ENCODE measurements around the gene ROR1.

- no peak for TF ChIP-seq TP53 (CRISPR knock-in tag; conservative IDR thresholded peaks at IDR 0.05)
- TF ChIP-seq, protein P1, sequence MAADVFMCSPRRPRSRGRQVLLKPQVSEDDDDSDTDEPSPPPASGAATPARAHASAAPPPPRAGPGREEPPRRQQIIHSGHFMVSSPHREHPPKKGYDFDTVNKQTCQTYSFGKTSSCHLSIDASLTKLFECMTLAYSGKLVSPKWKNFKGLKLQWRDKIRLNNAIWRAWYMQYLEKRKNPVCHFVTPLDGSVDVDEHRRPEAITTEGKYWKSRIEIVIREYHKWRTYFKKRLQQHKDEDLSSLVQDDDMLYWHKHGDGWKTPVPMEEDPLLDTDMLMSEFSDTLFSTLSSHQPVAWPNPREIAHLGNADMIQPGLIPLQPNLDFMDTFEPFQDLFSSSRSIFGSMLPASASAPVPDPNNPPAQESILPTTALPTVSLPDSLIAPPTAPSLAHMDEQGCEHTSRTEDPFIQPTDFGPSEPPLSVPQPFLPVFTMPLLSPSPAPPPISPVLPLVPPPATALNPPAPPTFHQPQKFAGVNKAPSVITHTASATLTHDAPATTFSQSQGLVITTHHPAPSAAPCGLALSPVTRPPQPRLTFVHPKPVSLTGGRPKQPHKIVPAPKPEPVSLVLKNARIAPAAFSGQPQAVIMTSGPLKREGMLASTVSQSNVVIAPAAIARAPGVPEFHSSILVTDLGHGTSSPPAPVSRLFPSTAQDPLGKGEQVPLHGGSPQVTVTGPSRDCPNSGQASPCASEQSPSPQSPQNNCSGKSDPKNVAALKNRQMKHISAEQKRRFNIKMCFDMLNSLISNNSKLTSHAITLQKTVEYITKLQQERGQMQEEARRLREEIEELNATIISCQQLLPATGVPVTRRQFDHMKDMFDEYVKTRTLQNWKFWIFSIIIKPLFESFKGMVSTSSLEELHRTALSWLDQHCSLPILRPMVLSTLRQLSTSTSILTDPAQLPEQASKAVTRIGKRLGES (CRISPR knock-in tag; IDR thresholded peaks at IDR 0.05; ENCODE audit: borderline replicate concordance): no peak
- TF ChIP-seq ETV6 (CRISPR knock-in tag; conservative IDR thresholded peaks at IDR 0.05): no peak
- TF ChIP-seq, protein P2, sequence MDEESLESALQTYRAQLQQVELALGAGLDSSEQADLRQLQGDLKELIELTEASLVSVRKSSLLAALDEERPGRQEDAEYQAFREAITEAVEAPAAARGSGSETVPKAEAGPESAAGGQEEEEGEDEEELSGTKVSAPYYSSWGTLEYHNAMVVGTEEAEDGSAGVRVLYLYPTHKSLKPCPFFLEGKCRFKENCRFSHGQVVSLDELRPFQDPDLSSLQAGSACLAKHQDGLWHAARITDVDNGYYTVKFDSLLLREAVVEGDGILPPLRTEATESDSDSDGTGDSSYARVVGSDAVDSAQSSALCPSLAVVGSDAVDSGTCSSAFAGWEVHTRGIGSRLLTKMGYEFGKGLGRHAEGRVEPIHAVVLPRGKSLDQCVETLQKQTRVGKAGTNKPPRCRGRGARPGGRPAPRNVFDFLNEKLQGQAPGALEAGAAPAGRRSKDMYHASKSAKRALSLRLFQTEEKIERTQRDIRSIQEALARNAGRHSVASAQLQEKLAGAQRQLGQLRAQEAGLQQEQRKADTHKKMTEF (CRISPR knock-in tag; IDR thresholded peaks at IDR 0.05): no peak
- TF ChIP-seq ZZZ3 (CRISPR knock-in tag; IDR thresholded peaks at IDR 0.05; ENCODE audit: borderline replicate concordance): no peak
- TF ChIP-seq RELA (CRISPR knock-in tag; IDR thresholded peaks at IDR 0.05): no peak
- no peak for TF ChIP-seq ZMAT3 (CRISPR knock-in tag; conservative IDR thresholded peaks at IDR 0.05)
These were observed 104.0 kb downstream of the ROR1 start for GRCh38 chr1:63877816-63878215.

All from HepG2 (cell line).